CD8-positive, alpha-beta memory T cell (primary cell): Measurements from ENCODE around the gene KCNMA1. TPM values are rescaled to one million over a fixed set of nuclear protein-coding genes. Genes with fewer than 3 reads are reported as not detected.

Experiments
- CTCF ChIA-PET: fragments of 350-600 bp; sonication (Branson Sonifier 250); formaldehyde crosslinking; loops from one replicate; lab custom pipeline; 2021; ENCODE audit warnings: antibody characterized with exemption; lab: Charles Lee
- POLR2A ChIA-PET: fragments of 350-600 bp; sonication (Branson Sonifier 250); formaldehyde crosslinking; loops from one replicate; lab custom pipeline; 2021; ENCODE audit warnings: antibody characterized with exemption; lab: Charles Lee
- DNase-seq, 5 donors: peaks; one replicate each; pipeline versions ENCODE4 v3.0.0 to v3.0.0-alpha.2; 2020 to 2022; ENCODE audit warnings: mixed read lengths in 1 of 5
- H3K27ac ChIP-seq: one replicate; pipeline ENCODE4 v1.7.0; 2013; ENCODE audit warnings: low read depth, mild to moderate bottlenecking, low read length, moderate library complexity
- H3K27me3 ChIP-seq: 2 replicates; pipeline ENCODE4 v1.7.0; 2013; ENCODE audit warnings: low read length, mild to moderate bottlenecking; ENCODE audit not compliant: insufficient read depth, poor library complexity, severe bottlenecking
- H3K36me3 ChIP-seq: 2 replicates; pipeline ENCODE4 v1.7.0; 2013; ENCODE audit warnings: mild to moderate bottlenecking, low read length, moderate library complexity; ENCODE audit not compliant: insufficient read depth
- H3K4me1 ChIP-seq: 2 replicates; pipeline ENCODE4 v1.7.0; 2013; ENCODE audit warnings: mild to moderate bottlenecking, low read length, moderate library complexity; ENCODE audit not compliant: insufficient read depth
- H3K4me3 ChIP-seq: 2 replicates; pipeline ENCODE4 v1.7.0; 2013; ENCODE audit warnings: mild to moderate bottlenecking, low read length
- H3K9me3 ChIP-seq: 2 replicates; pipeline ENCODE4 v1.7.0; 2013; ENCODE audit warnings: mild to moderate bottlenecking, low read length
- H3K27ac Mint-ChIP-seq, 8 donors: one replicate each; pipeline ENCODE4 v1.8.0; 2020 to 2021; ENCODE audit warnings: mixed read lengths in 8 of 8, mild to moderate bottlenecking in 6 of 8, inconsistent platforms in 3 of 8, moderate library complexity in 3 of 8
- H3K27me3 Mint-ChIP-seq, 2 donors: one replicate each; pipeline ENCODE4 v1.8.0; 2020 to 2021; ENCODE audit warnings: mixed read lengths in 2 of 2, mild to moderate bottlenecking in 1 of 2, moderate library complexity in 1 of 2
- H3K36me3 Mint-ChIP-seq, 3 donors: one replicate each; pipeline ENCODE4 v1.8.0; 2020 to 2021; ENCODE audit warnings: mixed read lengths in 3 of 3, inconsistent platforms in 1 of 3, mild to moderate bottlenecking in 1 of 3
- H3K4me1 Mint-ChIP-seq, 3 donors: one replicate each; pipeline ENCODE4 v1.8.0; 2020 to 2021; ENCODE audit warnings: mixed read lengths in 3 of 3, inconsistent platforms in 1 of 3, mild to moderate bottlenecking in 1 of 3
- H3K4me3 Mint-ChIP-seq, 7 donors: one replicate each; pipeline ENCODE4 v1.8.0; 2020 to 2021; ENCODE audit warnings: mixed read lengths in 7 of 7, mild to moderate bottlenecking in 6 of 7, moderate library complexity in 4 of 7, inconsistent platforms in 2 of 7
- H3K9me3 Mint-ChIP-seq, 5 donors: one replicate each; pipeline ENCODE4 v1.8.0; 2020 to 2022; ENCODE audit warnings: mixed read lengths in 5 of 5, mild to moderate bottlenecking in 3 of 5, moderate library complexity in 2 of 5, inconsistent platforms in 1 of 5
- polyA plus RNA-seq: library from polyadenylated mRNA; unstranded; fragments of 300-500 nt; fragmentation: Illumina TruSeq; gene quantifications from one replicate; pipeline ENCODE4 v1.2.3, GENCODE V29; 2021
- total RNA-seq, 2 experiments: library from RNA; stranded (reverse); gene quantifications; one replicate each; pipeline ENCODE4 v1.2.3, GENCODE V29; 2021

Gene KCNMA1
- total and polyA plus RNA-seq, 3 experiments from 2014 or later = 0.20 to 0.31 TPM; not detected in 1

GRCh38 chr10:77541247-77541646, 96.4 kb downstream of the KCNMA1 start:
- DNase-seq = no peak
- Mint-ChIP-seq H3K4me3 (no peak overlapping the region), H3K27me3 (peaks cover 6 to 12% of the 10 kb centered on the region in 2 donors), H3K27ac (no peak overlapping the region), H3K9me3 (peaks cover 4 to 26% (median 8%) of the 10 kb centered on the region in 5 donors), H3K36me3 (no peaks in the 10 kb centered on the region), H3K4me1 (no peaks in the 10 kb centered on the region)
- Histone ChIP-seq H3K27ac (no peak overlapping the region), H3K36me3 (no peaks in the 10 kb centered on the region), H3K27me3 (no peaks in the 10 kb centered on the region), H3K9me3 (no peaks in the 10 kb centered on the region), H3K4me1 (no peaks in the 10 kb centered on the region), H3K4me3 (no peak overlapping the region)
- ChIA-PET CTCF (no interaction called here), POLR2A (no interaction called here)

- no peak overlapping the region for H3K4me3 ChIP-seq
- Mint-ChIP-seq H3K27me3 (peaks cover 0 to 9% of the 10 kb centered on the region in 2 donors), H3K4me3 (no peak overlapping the region), H3K36me3 (no peaks in the 10 kb centered on the region), H3K9me3 (peaks cover 4 to 24% (median 8%) of the 10 kb centered on the region in 5 donors), H3K27ac (no peak overlapping the region), H3K4me1 (no peaks in the 10 kb centered on the region)
- no peak overlapping the region for H3K27ac ChIP-seq
- H3K36me3 ChIP-seq = no peaks in the 10 kb centered on the region
- ChIA-PET POLR2A (no interaction called here), CTCF (no interaction called here)
- H3K9me3 ChIP-seq = no peaks in the 10 kb centered on the region
- no peaks in the 10 kb centered on the region for H3K27me3 ChIP-seq
- DNase-seq = no peak
- H3K4me1 ChIP-seq = no peaks in the 10 kb centered on the region
Observed at GRCh38 chr10:77539147-77539935, 98.3 kb downstream of the KCNMA1 start.

GRCh38 chr10:77537720-77538373, 99.8 kb downstream of the KCNMA1 start:
- no peaks in the 10 kb centered on the region for H3K9me3 ChIP-seq
- POLR2A ChIA-PET = no interaction called here
- no peak overlapping the region for H3K4me3 ChIP-seq
- Mint-ChIP-seq H3K27ac (no peak overlapping the region), H3K36me3 (no peaks in the 10 kb centered on the region), H3K4me3 (no peak overlapping the region), H3K9me3 (peaks cover 2 to 14% (median 3%) of the 10 kb centered on the region in 5 donors), H3K4me1 (no peaks in the 10 kb centered on the region), H3K27me3 (peaks cover 7 to 9% of the 10 kb centered on the region in 2 donors)
- no peaks in the 10 kb centered on the region for H3K27me3 ChIP-seq
- CTCF ChIA-PET = no interaction called here
- H3K27ac ChIP-seq = no peak overlapping the region
- no peaks in the 10 kb centered on the region for H3K4me1 ChIP-seq
- H3K36me3 ChIP-seq = no peaks in the 10 kb centered on the region
- no peak for DNase-seq

- ChIA-PET CTCF (no interaction called here), POLR2A (no interaction called here)
- H3K27ac ChIP-seq = no peak overlapping the region
- Mint-ChIP-seq H3K9me3 (peaks cover 0 to 7% (median 2%) of the 10 kb centered on the region in 5 donors), H3K27me3 (peaks cover 7 to 9% of the 10 kb centered on the region in 2 donors), H3K27ac (no peak overlapping the region), H3K4me3 (no peak overlapping the region), H3K4me1 (no peaks in the 10 kb centered on the region), H3K36me3 (no peaks in the 10 kb centered on the region)
- H3K4me1 ChIP-seq = no peaks in the 10 kb centered on the region
- no peaks in the 10 kb centered on the region for H3K27me3 ChIP-seq
- no peaks in the 10 kb centered on the region for H3K9me3 ChIP-seq
- no peak for DNase-seq
- no peaks in the 10 kb centered on the region for H3K36me3 ChIP-seq
- no peak overlapping the region for H3K4me3 ChIP-seq
Observed at GRCh38 chr10:77537071-77537470, 100.5 kb downstream of the KCNMA1 start.

- CTCF ChIA-PET = no interaction called here
- no peak for DNase-seq
- Histone ChIP-seq H3K27me3 (no peaks in the 10 kb centered on the region), H3K36me3 (no peaks in the 10 kb centered on the region), H3K4me3 (no peak overlapping the region), H3K4me1 (no peaks in the 10 kb centered on the region), H3K9me3 (no peaks in the 10 kb centered on the region), H3K27ac (no peak overlapping the region)
- Mint-ChIP-seq H3K27ac (no peak overlapping the region), H3K36me3 (no peaks in the 10 kb centered on the region), H3K9me3 (no peaks in the 10 kb centered on the region), H3K4me1 (no peaks in the 10 kb centered on the region), H3K27me3 (peaks cover 2 to 7% of the 10 kb centered on the region in 2 donors), H3K4me3 (no peak overlapping the region)
- POLR2A ChIA-PET = no interaction called here
Observed at GRCh38 chr10:77533887-77534278, 103.7 kb downstream of the KCNMA1 start.

- no peak overlapping the region for H3K4me3 Mint-ChIP-seq
- H3K36me3 Mint-ChIP-seq = no peaks in the 10 kb centered on the region
- H3K36me3 ChIP-seq = no peaks in the 10 kb centered on the region
- peaks cover 2 to 7% of the 10 kb centered on the region in 2 donors for H3K27me3 Mint-ChIP-seq
- H3K4me1 Mint-ChIP-seq = no peaks in the 10 kb centered on the region
- H3K9me3 ChIP-seq = no peaks in the 10 kb centered on the region
- POLR2A ChIA-PET = no interaction called here
- no peak for DNase-seq
- H3K27ac ChIP-seq = no peak overlapping the region
- H3K4me3 ChIP-seq = no peak overlapping the region
- H3K9me3 Mint-ChIP-seq = no peaks in the 10 kb centered on the region
- CTCF ChIA-PET = no interaction called here
- H3K27ac Mint-ChIP-seq = no peak overlapping the region
- H3K4me1 ChIP-seq = no peaks in the 10 kb centered on the region
- no peaks in the 10 kb centered on the region for H3K27me3 ChIP-seq
Observed at GRCh38 chr10:77533146-77533886, 104.3 kb downstream of the KCNMA1 start.

GRCh38 chr10:77532068-77532467, 105.5 kb downstream of the KCNMA1 start:
- no peaks in the 10 kb centered on the region for H3K4me1 ChIP-seq
- H3K36me3 ChIP-seq = no peaks in the 10 kb centered on the region
- H3K9me3 ChIP-seq = no peaks in the 10 kb centered on the region
- no peaks in the 10 kb centered on the region for H3K36me3 Mint-ChIP-seq
- H3K4me1 Mint-ChIP-seq = no peaks in the 10 kb centered on the region
- ChIA-PET CTCF (no interaction called here), POLR2A (no interaction called here)
- H3K9me3 Mint-ChIP-seq = no peaks in the 10 kb centered on the region
- H3K27ac ChIP-seq = no peak overlapping the region
- DNase-seq = no peak
- H3K27me3 Mint-ChIP-seq = peaks cover 2 to 7% of the 10 kb centered on the region in 2 donors
- H3K27ac Mint-ChIP-seq = no peak overlapping the region
- no peak overlapping the region for H3K4me3 Mint-ChIP-seq
- H3K27me3 ChIP-seq = no peaks in the 10 kb centered on the region
- no peak overlapping the region for H3K4me3 ChIP-seq

- Histone ChIP-seq H3K27me3 (no peaks in the 10 kb centered on the region), H3K4me1 (no peaks in the 10 kb centered on the region), H3K4me3 (no peak overlapping the region), H3K9me3 (no peaks in the 10 kb centered on the region), H3K27ac (no peak overlapping the region), H3K36me3 (no peaks in the 10 kb centered on the region)
- peaks cover 2 to 7% of the 10 kb centered on the region in 2 donors for H3K27me3 Mint-ChIP-seq
- H3K36me3 Mint-ChIP-seq = no peaks in the 10 kb centered on the region
- ChIA-PET CTCF (no interaction called here), POLR2A (no interaction called here)
- no peaks in the 10 kb centered on the region for H3K9me3 Mint-ChIP-seq
- H3K4me1 Mint-ChIP-seq = no peaks in the 10 kb centered on the region
- no peak overlapping the region for H3K4me3 Mint-ChIP-seq
- no peak for DNase-seq
- no peak overlapping the region for H3K27ac Mint-ChIP-seq
Observed at GRCh38 chr10:77531441-77532001, 106.1 kb downstream of the KCNMA1 start.
